ENCODE measurements around the gene APBA2. TPM values are rescaled to one million over a fixed set of nuclear protein-coding genes. Genes with fewer than 3 reads are reported as not detected.
"Not testable (repeated sequence)": the region's sequence is repeated elsewhere in the genome, so short reads cannot be mapped to it uniquely, and the experiment has no call there.

APBA2 gene
- total RNA-seq, 1 experiment from 2014 or later: not detected

DNA sequence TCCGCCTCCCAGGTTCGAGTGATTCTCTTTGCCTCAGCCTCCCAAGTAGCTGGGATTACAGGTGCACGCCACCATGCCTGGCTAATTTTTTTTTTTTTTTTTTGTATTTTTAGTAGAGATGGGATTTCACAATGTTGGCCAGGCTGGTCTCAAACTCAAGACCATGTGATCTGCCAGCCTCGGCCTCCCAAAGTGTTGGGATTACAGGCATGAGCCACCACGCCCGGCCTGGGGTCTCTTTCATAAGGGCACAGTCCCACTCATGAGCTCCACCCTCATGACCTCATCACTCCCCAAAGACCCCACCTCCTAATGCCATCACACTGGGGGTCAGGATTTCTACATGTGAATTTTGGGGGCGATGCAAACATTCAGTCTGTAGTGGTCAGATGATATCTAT, 159.4 kb downstream of the APBA2 start:
- not testable (repeated sequence) for H3K27me3 ChIP-seq (ENCODE audit: low read length); H4K20me1 ChIP-seq (ENCODE audit: insufficient read depth, low read depth, low read length); H3K4me3 ChIP-seq (ENCODE audit: low read length); H3K36me3 ChIP-seq (ENCODE audit: insufficient read depth, low read length); H2AFZ ChIP-seq (ENCODE audit: low read length); H3K9me3 ChIP-seq (ENCODE audit: low read length); H3K9me2 ChIP-seq (replicated peaks; ENCODE audit: insufficient read depth, low read length); H3K27ac ChIP-seq (ENCODE audit: low read length); H3K9ac ChIP-seq (ENCODE audit: low read length); H3K4me2 ChIP-seq (ENCODE audit: low read depth, low read length, poor library complexity, severe bottlenecking); DNase-seq; H3K79me2 ChIP-seq (ENCODE audit: low read length); H3K4me1 ChIP-seq (ENCODE audit: low read length)

DNA sequence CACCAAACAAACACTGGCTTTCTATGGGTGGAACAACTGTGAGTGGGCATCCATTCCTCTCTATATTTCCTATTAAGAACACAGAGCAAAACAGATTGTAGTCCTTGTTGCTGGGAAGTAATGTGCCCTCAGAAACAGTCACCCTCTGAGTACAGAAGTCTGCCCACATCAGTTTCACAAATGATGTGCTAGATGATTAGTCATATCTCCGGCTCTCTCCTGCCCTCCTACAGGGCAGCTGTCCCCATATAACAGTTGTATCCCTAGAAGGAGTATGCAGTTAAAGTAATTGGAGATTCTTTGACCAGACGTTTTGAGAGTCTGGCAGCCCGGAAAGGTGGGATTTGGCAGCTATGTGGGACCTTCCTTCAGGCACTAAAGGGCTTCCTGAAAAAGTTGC, 159.9 kb downstream of the APBA2 start:
- Histone ChIP-seq H3K9me3 (ENCODE audit: low read length) (no peaks in the 10 kb centered on the region), H3K4me1 (ENCODE audit: low read length) (no peaks in the 10 kb centered on the region), H3K79me2 (ENCODE audit: low read length) (no peaks in the 10 kb centered on the region), H4K20me1 (ENCODE audit: insufficient read depth, low read depth, low read length) (no peaks in the 10 kb centered on the region), H2AFZ (ENCODE audit: low read length) (no peak overlapping the region), H3K27me3 (ENCODE audit: low read length) (no peaks in the 10 kb centered on the region), H3K36me3 (ENCODE audit: insufficient read depth, low read length) (no peaks in the 10 kb centered on the region), H3K4me3 (ENCODE audit: low read length) (no peak overlapping the region), H3K27ac (ENCODE audit: low read length) (no peak overlapping the region), H3K4me2 (ENCODE audit: low read depth, low read length, poor library complexity, severe bottlenecking) (no peak overlapping the region), H3K9ac (ENCODE audit: low read length) (no peak overlapping the region), H3K9me2 (replicated peaks; ENCODE audit: insufficient read depth, low read length) (no peaks in the 10 kb centered on the region)
- DNase-seq: no peak

DNA sequence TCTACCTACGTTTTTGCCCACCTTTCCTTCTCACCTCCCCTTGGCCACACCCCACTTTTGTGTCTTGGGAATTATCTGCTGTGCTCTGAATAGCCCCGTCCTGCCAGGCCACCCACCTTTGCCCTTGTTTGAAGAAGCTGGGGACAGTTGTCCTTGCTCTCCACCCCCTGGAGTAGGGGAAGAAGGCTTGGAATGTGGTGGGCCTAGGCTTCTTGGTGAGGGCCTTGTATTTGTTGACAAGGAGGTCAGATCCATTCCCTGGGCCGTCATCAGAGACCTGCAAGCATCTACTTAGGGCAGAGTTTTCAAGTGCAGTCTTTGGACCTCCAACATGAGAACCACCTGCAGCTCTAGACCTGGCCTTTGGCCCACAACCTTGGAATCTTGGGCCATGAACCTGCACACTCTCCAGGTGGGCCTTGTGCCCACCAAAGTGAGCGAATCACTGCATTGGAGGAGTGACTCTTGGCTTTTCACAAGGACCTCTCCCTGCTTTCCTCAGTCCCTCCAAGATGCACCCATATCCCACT, 160.6 kb downstream of the APBA2 start:
- no peaks in the 10 kb centered on the region for H3K9me2 ChIP-seq (replicated peaks; ENCODE audit: insufficient read depth, low read length)
- no peak overlapping the region for H3K4me2 ChIP-seq (ENCODE audit: low read depth, low read length, poor library complexity, severe bottlenecking)
- no peak overlapping the region for H3K9ac ChIP-seq (ENCODE audit: low read length)
- H3K4me1 ChIP-seq (ENCODE audit: low read length): no peaks in the 10 kb centered on the region
- no peak for DNase-seq
- H3K27me3 ChIP-seq (ENCODE audit: low read length): no peaks in the 10 kb centered on the region
- H3K79me2 ChIP-seq (ENCODE audit: low read length): no peaks in the 10 kb centered on the region
- H2AFZ ChIP-seq (ENCODE audit: low read length): no peak overlapping the region
- no peaks in the 10 kb centered on the region for H4K20me1 ChIP-seq (ENCODE audit: insufficient read depth, low read depth, low read length)
- no peaks in the 10 kb centered on the region for H3K36me3 ChIP-seq (ENCODE audit: insufficient read depth, low read length)
- no peaks in the 10 kb centered on the region for H3K9me3 ChIP-seq (ENCODE audit: low read length)
- H3K27ac ChIP-seq (ENCODE audit: low read length): no peak overlapping the region
- no peak overlapping the region for H3K4me3 ChIP-seq (ENCODE audit: low read length)

DNA sequence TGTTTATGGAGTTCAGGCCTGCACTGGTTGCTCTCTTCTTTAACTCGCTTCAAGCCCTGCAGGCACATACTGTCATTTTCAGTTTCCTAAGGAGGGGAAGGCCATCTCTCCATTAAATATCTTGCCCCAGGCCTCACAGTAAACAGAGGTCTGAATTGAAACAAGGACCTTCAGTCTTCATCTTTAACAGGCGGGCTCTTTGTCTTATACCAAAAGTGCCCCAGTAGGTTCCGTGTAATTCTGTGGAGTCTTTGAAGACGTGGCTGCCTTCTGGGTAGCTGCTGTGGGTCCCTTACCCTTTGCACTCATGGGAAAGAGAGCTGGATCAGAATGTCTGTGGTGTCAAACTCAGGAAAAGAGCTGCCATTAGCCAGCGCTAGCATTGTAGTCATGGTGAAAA, 161.2 kb downstream of the APBA2 start:
- Histone ChIP-seq H3K9ac (ENCODE audit: low read length) (no peak overlapping the region), H3K36me3 (ENCODE audit: insufficient read depth, low read length) (no peaks in the 10 kb centered on the region), H3K4me2 (ENCODE audit: low read depth, low read length, poor library complexity, severe bottlenecking) (no peak overlapping the region), H3K27ac (ENCODE audit: low read length) (no peak overlapping the region), H4K20me1 (ENCODE audit: insufficient read depth, low read depth, low read length) (no peaks in the 10 kb centered on the region), H3K4me1 (ENCODE audit: low read length) (no peaks in the 10 kb centered on the region), H3K4me3 (ENCODE audit: low read length) (no peak overlapping the region), H2AFZ (ENCODE audit: low read length) (no peak overlapping the region), H3K9me2 (replicated peaks; ENCODE audit: insufficient read depth, low read length) (no peaks in the 10 kb centered on the region), H3K79me2 (ENCODE audit: low read length) (no peaks in the 10 kb centered on the region), H3K27me3 (ENCODE audit: low read length) (no peaks in the 10 kb centered on the region), H3K9me3 (ENCODE audit: low read length) (no peaks in the 10 kb centered on the region)
- DNase-seq: no peak

DNA sequence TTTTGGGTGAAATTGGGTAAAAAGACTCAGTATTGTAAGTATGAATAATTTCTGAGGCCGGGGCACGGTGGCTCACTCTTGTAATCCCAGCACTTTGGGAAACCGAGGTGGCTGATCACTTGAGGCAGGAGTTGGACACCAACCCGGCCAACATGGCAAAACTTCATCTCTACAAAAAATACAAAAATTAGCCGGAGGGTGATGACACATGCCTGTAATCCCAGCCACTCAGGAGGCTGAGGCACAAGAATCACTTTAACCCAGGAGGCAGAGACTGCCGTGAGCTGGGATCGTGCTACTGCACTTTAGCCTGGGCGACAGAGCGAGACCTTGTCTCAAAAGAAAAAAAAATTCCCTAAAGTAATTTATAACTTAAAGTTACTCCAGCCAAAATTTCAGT, 162.2 kb downstream of the APBA2 start:
- Histone ChIP-seq H3K36me3 (ENCODE audit: insufficient read depth, low read length) (no peaks in the 10 kb centered on the region), H4K20me1 (ENCODE audit: insufficient read depth, low read depth, low read length) (no peaks in the 10 kb centered on the region), H3K4me2 (ENCODE audit: low read depth, low read length, poor library complexity, severe bottlenecking) (no peak overlapping the region), H3K27me3 (ENCODE audit: low read length) (no peaks in the 10 kb centered on the region), H3K4me3 (ENCODE audit: low read length) (no peak overlapping the region), H3K9me3 (ENCODE audit: low read length) (no peaks in the 10 kb centered on the region), H3K79me2 (ENCODE audit: low read length) (no peaks in the 10 kb centered on the region), H3K9ac (ENCODE audit: low read length) (no peak overlapping the region), H3K4me1 (ENCODE audit: low read length) (no peaks in the 10 kb centered on the region), H3K9me2 (replicated peaks; ENCODE audit: insufficient read depth, low read length) (no peaks in the 10 kb centered on the region), H3K27ac (ENCODE audit: low read length) (no peak overlapping the region), H2AFZ (ENCODE audit: low read length) (no peak overlapping the region)
- DNase-seq: no peak

DNA sequence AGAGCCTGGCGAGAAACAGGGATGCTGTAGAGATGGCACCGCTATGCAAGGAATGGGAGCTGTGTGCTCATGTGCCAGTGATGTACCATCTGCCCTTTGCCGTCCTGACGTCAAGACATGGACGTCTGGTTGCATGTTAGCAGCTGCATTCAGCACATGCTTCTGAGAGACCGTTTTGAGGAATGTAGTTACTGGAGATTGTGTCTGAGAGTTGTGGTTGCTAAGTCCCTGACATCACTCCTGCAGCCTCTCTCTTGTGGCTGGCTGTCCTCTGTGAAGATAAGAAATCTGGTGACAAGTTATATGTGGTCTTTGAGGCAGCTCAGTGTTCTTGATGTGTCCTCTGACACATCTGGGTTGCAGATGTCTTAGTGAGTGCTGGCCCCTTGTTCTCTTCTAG, 165.1 kb downstream of the APBA2 start:
- no peak for DNase-seq
- H3K4me1 ChIP-seq (ENCODE audit: low read length): no peaks in the 10 kb centered on the region
- H2AFZ ChIP-seq (ENCODE audit: low read length): no peak overlapping the region
- no peaks in the 10 kb centered on the region for H4K20me1 ChIP-seq (ENCODE audit: insufficient read depth, low read depth, low read length)
- no peak overlapping the region for H3K4me2 ChIP-seq (ENCODE audit: low read depth, low read length, poor library complexity, severe bottlenecking)
- no peaks in the 10 kb centered on the region for H3K36me3 ChIP-seq (ENCODE audit: insufficient read depth, low read length)
- H3K9ac ChIP-seq (ENCODE audit: low read length): no peak overlapping the region
- H3K4me3 ChIP-seq (ENCODE audit: low read length): no peak overlapping the region
- no peaks in the 10 kb centered on the region for H3K27me3 ChIP-seq (ENCODE audit: low read length)
- no peaks in the 10 kb centered on the region for H3K79me2 ChIP-seq (ENCODE audit: low read length)
- H3K9me3 ChIP-seq (ENCODE audit: low read length): no peaks in the 10 kb centered on the region
- H3K27ac ChIP-seq (ENCODE audit: low read length): no peak overlapping the region
- no peaks in the 10 kb centered on the region for H3K9me2 ChIP-seq (replicated peaks; ENCODE audit: insufficient read depth, low read length)

DNA sequence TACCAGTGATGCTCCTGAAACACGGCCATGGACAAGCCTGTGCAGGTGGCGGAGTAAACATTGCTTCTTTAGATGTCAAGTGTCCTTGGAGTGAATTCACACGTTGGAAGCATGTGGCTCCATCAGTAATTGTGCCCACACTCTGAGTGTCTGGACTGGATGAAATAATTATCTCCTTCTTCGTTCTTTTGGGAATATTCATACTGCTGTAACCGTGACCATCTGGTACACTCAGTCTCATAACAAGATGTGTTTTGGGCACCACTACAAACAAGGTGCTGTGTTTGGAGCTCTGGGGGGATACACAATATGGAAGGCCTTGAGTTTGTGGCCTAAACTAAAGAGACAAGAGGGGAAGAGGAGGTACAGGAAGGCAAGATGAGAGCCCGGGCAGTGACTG, 165.6 kb downstream of the APBA2 start:
- no peaks in the 10 kb centered on the region for H3K36me3 ChIP-seq (ENCODE audit: insufficient read depth, low read length)
- H3K9me2 ChIP-seq (replicated peaks; ENCODE audit: insufficient read depth, low read length): no peaks in the 10 kb centered on the region
- H3K9ac ChIP-seq (ENCODE audit: low read length): no peak overlapping the region
- H3K27ac ChIP-seq (ENCODE audit: low read length): no peak overlapping the region
- H3K9me3 ChIP-seq (ENCODE audit: low read length): no peaks in the 10 kb centered on the region
- no peaks in the 10 kb centered on the region for H3K27me3 ChIP-seq (ENCODE audit: low read length)
- no peaks in the 10 kb centered on the region for H4K20me1 ChIP-seq (ENCODE audit: insufficient read depth, low read depth, low read length)
- H3K79me2 ChIP-seq (ENCODE audit: low read length): no peaks in the 10 kb centered on the region
- no peak overlapping the region for H2AFZ ChIP-seq (ENCODE audit: low read length)
- H3K4me1 ChIP-seq (ENCODE audit: low read length): no peaks in the 10 kb centered on the region
- DNase-seq: no peak
- H3K4me2 ChIP-seq (ENCODE audit: low read depth, low read length, poor library complexity, severe bottlenecking): no peak overlapping the region
- no peak overlapping the region for H3K4me3 ChIP-seq (ENCODE audit: low read length)

DNA sequence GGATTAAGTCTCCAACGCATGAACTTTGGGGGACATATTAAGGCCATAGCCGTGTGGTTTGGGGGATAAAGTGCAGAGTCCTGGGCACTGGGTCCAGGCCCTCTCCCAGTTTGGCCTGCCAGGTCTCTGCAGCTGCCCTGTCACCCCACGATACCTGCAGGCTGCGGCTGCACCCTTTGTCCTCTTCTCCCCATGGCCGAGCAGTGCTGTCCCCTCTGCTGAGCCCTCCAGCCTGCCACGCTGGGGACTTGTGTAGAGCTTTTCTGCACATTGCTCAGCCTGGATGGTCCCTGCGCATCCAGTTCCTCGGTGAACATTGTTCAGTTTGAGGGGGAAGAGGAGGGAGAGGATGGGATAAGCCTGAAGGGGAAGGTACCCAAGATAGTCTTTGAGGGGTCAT, 167.2 kb downstream of the APBA2 start:
- Histone ChIP-seq H3K9me2 (replicated peaks; ENCODE audit: insufficient read depth, low read length) (no peaks in the 10 kb centered on the region), H3K4me2 (ENCODE audit: low read depth, low read length, poor library complexity, severe bottlenecking) (no peak overlapping the region), H3K27ac (ENCODE audit: low read length) (no peak overlapping the region), H3K36me3 (ENCODE audit: insufficient read depth, low read length) (no peaks in the 10 kb centered on the region), H3K9me3 (ENCODE audit: low read length) (no peaks in the 10 kb centered on the region), H4K20me1 (ENCODE audit: insufficient read depth, low read depth, low read length) (no peaks in the 10 kb centered on the region), H3K27me3 (ENCODE audit: low read length) (no peaks in the 10 kb centered on the region), H3K4me1 (ENCODE audit: low read length) (no peaks in the 10 kb centered on the region), H3K4me3 (ENCODE audit: low read length) (no peak overlapping the region), H2AFZ (ENCODE audit: low read length) (no peak overlapping the region), H3K79me2 (ENCODE audit: low read length) (no peaks in the 10 kb centered on the region), H3K9ac (ENCODE audit: low read length) (no peak overlapping the region)
- DNase-seq: no peak

DNA sequence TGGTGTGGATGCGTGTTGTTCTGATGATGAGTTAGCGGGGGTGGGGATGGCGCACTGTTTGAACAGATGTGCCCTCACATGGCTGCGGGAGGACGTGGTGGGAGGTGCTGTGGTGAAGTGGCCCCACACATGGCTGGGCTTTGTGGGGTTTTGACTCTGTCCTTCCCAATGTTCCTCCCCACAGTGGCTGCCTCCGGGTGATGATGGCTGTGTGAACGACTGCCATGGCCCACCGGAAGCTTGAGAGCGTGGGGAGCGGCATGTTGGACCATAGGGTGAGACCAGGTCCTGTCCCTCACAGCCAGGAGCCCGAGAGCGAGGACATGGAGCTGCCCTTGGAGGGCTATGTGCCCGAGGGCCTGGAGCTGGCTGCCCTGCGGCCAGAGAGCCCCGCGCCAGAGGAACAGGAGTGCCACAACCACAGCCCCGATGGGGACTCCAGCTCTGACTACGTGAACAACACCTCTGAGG, 167.9 kb downstream of the APBA2 start:
- H3K79me2 ChIP-seq (ENCODE audit: low read length): no peaks in the 10 kb centered on the region
- no peaks in the 10 kb centered on the region for H3K9me3 ChIP-seq (ENCODE audit: low read length)
- H3K9ac ChIP-seq (ENCODE audit: low read length): no peak overlapping the region
- H3K36me3 ChIP-seq (ENCODE audit: insufficient read depth, low read length): no peaks in the 10 kb centered on the region
- H3K4me1 ChIP-seq (ENCODE audit: low read length): no peaks in the 10 kb centered on the region
- H3K4me2 ChIP-seq (ENCODE audit: low read depth, low read length, poor library complexity, severe bottlenecking): no peak overlapping the region
- H3K27me3 ChIP-seq (ENCODE audit: low read length): no peaks in the 10 kb centered on the region
- no peak overlapping the region for H3K27ac ChIP-seq (ENCODE audit: low read length)
- H2AFZ ChIP-seq (ENCODE audit: low read length): no peak overlapping the region
- no peaks in the 10 kb centered on the region for H3K9me2 ChIP-seq (replicated peaks; ENCODE audit: insufficient read depth, low read length)
- DNase-seq: no peak
- H3K4me3 ChIP-seq (ENCODE audit: low read length): no peak overlapping the region
- H4K20me1 ChIP-seq (ENCODE audit: insufficient read depth, low read depth, low read length): no peaks in the 10 kb centered on the region
